ENCODE results near the gene SLC44A4. TPM values are rescaled to one million over a fixed set of nuclear protein-coding genes. Genes with fewer than 3 reads are reported as not detected.
A peak's percentile ranks its signal among the peaks of the same experiment; 100 is the strongest.

The SLC44A4 gene
- total RNA-seq, 1 experiment from 2014 or later, result 3.5 TPM

DNA sequence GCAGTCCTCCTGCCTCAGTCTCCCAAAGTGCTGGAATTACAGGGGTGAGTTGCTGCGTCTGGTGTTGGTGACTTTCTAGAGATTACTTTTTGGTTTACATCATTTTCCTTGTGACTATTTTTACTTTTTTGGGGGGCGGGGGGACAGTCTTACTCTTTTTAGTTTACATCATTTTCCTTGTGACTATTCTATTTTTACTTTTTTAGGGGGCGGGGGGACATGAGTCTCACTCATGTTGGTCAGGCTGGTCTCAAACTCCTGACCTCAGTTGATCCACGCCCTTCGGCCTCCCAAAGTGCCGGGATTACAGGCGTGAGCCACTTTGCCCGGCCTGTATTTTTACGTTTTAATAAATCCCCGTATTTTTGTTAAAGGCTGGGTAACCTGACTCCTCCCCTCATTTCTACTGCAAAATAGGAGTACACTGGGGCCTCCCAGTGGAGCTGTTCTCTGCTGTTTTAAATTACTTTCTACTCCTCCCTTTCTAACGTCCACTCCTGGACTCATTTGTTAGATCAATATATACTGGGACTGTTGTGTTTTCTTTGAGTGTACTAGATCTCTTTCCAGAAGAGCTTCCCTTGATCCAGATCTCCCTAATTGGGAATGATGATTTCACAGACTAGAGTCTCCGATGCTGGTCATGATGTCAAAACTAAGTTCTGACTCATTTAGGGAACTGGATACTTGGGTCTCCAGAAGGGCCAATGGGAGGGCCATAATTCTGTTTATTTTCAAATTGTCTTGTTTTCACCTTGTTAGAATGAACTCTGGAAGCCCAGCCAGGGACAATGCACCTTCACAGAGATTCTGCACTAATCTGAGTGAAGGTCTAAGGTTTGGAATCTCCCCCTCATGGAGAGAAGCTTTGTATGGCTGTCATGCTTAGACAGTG is 42.1 kb downstream of the SLC44A4 start:
- POLR2A ChIA-PET (ENCODE audit: unreplicated experiment), result interaction anchor here (0.6 kb wide), 2 partner anchors 17 to 855 kb away, joined by 3 to 4 read pairs; no protein-coding TSS in a partner anchor
- Histone ChIP-seq H3K4me2 (ENCODE audit: low read length) (peak overlapping the region; percentile 92), H3K9me2 (replicated peaks; ENCODE audit: low read length) (no peaks in the 10 kb centered on the region), H3K4me1 (ENCODE audit: insufficient read depth, low read length) (peaks cover 18% of the 10 kb centered on the region), H3K9ac (ENCODE audit: low read length) (peak overlapping the region; percentile 98), H3K79me2 (ENCODE audit: low read length) (peaks cover 62% of the 10 kb centered on the region), H3K27ac (ENCODE audit: low read length) (peak overlapping the region; percentile 16), H3K9me3 (ENCODE audit: low read length) (no peaks in the 10 kb centered on the region), H4K20me1 (ENCODE audit: low read length) (peaks cover 43% of the 10 kb centered on the region), H3K27me3 (ENCODE audit: low read length) (no peaks in the 10 kb centered on the region), H3F3A (ENCODE audit: low read length, unreplicated experiment) (peaks cover 40% of the 10 kb centered on the region), H3K36me3 (ENCODE audit: low read depth, low read length) (peaks cover 45% of the 10 kb centered on the region), H3K4me3 (ENCODE audit: low read length) (peak overlapping the region; percentile 97), H2AFZ (ENCODE audit: low read length) (no peak overlapping the region)
- DNase-seq (peak; percentile 38), ATAC-seq (no peak)
- CTCF ChIA-PET, result interaction anchor here (0.6 to 0.7 kb wide), 3 partner anchors 26 to 64 kb away, joined by 3 read pairs; no protein-coding TSS in a partner anchor
- intact Hi-C loops (cut with micrococcal nuclease), result loop anchor here (10.0 kb wide), 1 partner anchor 152 kb away; the partner anchor contains the start of gene LY6G5C
- no TSS peak for BruUV-seq (replicated peaks)
- TF ChIP-seq, protein P1, sequence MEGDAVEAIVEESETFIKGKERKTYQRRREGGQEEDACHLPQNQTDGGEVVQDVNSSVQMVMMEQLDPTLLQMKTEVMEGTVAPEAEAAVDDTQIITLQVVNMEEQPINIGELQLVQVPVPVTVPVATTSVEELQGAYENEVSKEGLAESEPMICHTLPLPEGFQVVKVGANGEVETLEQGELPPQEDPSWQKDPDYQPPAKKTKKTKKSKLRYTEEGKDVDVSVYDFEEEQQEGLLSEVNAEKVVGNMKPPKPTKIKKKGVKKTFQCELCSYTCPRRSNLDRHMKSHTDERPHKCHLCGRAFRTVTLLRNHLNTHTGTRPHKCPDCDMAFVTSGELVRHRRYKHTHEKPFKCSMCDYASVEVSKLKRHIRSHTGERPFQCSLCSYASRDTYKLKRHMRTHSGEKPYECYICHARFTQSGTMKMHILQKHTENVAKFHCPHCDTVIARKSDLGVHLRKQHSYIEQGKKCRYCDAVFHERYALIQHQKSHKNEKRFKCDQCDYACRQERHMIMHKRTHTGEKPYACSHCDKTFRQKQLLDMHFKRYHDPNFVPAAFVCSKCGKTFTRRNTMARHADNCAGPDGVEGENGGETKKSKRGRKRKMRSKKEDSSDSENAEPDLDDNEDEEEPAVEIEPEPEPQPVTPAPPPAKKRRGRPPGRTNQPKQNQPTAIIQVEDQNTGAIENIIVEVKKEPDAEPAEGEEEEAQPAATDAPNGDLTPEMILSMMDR (conservative IDR thresholded peaks at IDR 0.05; ENCODE audit: low read depth, low read length), result peak; percentile 34; the same call in 1 of the 2 replicates
- no peak for TF ChIP-seq EZH2 (IDR thresholded peaks at IDR 0.05; ENCODE audit: low read length, unreplicated experiment)

DNA sequence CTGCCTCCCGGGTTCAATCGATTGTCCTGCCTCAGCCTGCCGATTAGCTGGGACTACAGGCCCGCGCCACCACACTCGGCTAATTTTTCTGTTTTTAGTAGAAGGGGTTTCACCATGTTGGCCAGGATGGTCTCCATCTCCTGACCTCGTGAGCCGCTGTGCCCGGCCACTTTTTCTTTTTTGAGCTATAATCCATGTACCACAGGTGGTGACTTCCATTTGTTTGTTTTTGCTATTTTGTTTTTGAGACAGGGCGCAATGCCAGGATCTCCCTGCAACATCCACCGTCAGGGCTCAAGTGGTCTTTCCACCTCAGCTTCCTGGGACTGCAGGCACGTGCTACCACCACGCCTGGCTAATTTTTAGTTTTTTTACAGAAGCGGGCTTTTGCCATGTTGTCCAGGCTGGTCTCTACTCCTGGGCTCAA is 42.7 kb downstream of the SLC44A4 start:
- Histone ChIP-seq H3K9me3 (ENCODE audit: low read length) (no peaks in the 10 kb centered on the region), H3K4me2 (ENCODE audit: low read length) (peak overlapping the region; percentile 92), H3K4me1 (ENCODE audit: insufficient read depth, low read length) (peaks cover 25% of the 10 kb centered on the region), H2AFZ (ENCODE audit: low read length) (no peak overlapping the region), H3K9me2 (replicated peaks; ENCODE audit: low read length) (no peaks in the 10 kb centered on the region), H4K20me1 (ENCODE audit: low read length) (peaks cover 48% of the 10 kb centered on the region), H3K27ac (ENCODE audit: low read length) (peak overlapping the region; percentile 16), H3K36me3 (ENCODE audit: low read depth, low read length) (peaks cover 45% of the 10 kb centered on the region), H3F3A (ENCODE audit: low read length, unreplicated experiment) (peaks cover 40% of the 10 kb centered on the region), H3K9ac (ENCODE audit: low read length) (peak overlapping the region; percentile 98), H3K27me3 (ENCODE audit: low read length) (no peaks in the 10 kb centered on the region), H3K4me3 (ENCODE audit: low read length) (peak overlapping the region; percentile 97), H3K79me2 (ENCODE audit: low read length) (peaks cover 69% of the 10 kb centered on the region)
- ATAC-seq (no peak), DNase-seq (no peak)
- no peak for TF ChIP-seq EZH2phosphoT487 (IDR thresholded peaks at IDR 0.05; ENCODE audit: borderline replicate concordance, low read length)
- TF ChIP-seq, protein P1 (conservative IDR thresholded peaks at IDR 0.05; ENCODE audit: low read depth, low read length), result no peak
- TF ChIP-seq EZH2 (IDR thresholded peaks at IDR 0.05; ENCODE audit: low read length, unreplicated experiment), result no peak
- POLR2A ChIA-PET (ENCODE audit: unreplicated experiment), result interaction anchor here (0.6 kb wide), 2 partner anchors 8 to 17 kb away, joined by 4 read pairs; partner anchors contain the start of gene HSPA1B
- intact Hi-C loops (cut with micrococcal nuclease), result loop anchor here (10.0 kb wide), 1 partner anchor 151 kb away; the partner anchor contains the start of gene LY6G5C
- CTCF ChIA-PET, result interaction anchor here (0.7 kb wide), 1 partner anchor 63 kb away, joined by 3 read pairs; no protein-coding TSS in a partner anchor
- BruUV-seq (replicated peaks), result no TSS peak
